HG02759 (cell line): ENCODE measurements around the gene GCLC.

ENCODE experiments used
- ATAC-seq: cut with Tn5 transposase; IDR thresholded peaks from one replicate; pipeline ENCODE4 v1.9.1; 2021; ENCODE audit warnings: mild to moderate bottlenecking, moderate library complexity; ENCODE audit not compliant: unreplicated experiment

Gene GCLC

GRCh38 chr6:53527249-53527765 lies 17.6 kb downstream of the GCLC start:
- ATAC-seq: no peak

- no peak for ATAC-seq
Observed at GRCh38 chr6:53526000-53526399, 18.9 kb downstream of the GCLC start.

GRCh38 chr6:53524455-53524815 lies 20.5 kb downstream of the GCLC start:
- no peak for ATAC-seq

GRCh38 chr6:53523511-53524454 lies 21.1 kb downstream of the GCLC start:
- no peak for ATAC-seq

GRCh38 chr6:53520320-53520928 lies 24.5 kb downstream of the GCLC start:
- no peak for ATAC-seq

GRCh38 chr6:53518862-53519261 lies 26.0 kb downstream of the GCLC start:
- no peak for ATAC-seq

GRCh38 chr6:53517021-53517420 lies 27.9 kb downstream of the GCLC start:
- ATAC-seq: no peak

GRCh38 chr6:53514677-53515076 lies 30.2 kb downstream of the GCLC start:
- no peak for ATAC-seq

GRCh38 chr6:53513519-53513966 lies 31.4 kb downstream of the GCLC start:
- ATAC-seq: no peak

GRCh38 chr6:53513056-53513455 lies 31.8 kb downstream of the GCLC start:
- no peak for ATAC-seq

- no peak for ATAC-seq
Observed at GRCh38 chr6:53512626-53513025, 32.3 kb downstream of the GCLC start.

GRCh38 chr6:53510746-53511145 lies 34.2 kb downstream of the GCLC start:
- no peak for ATAC-seq

- no peak for ATAC-seq
Observed at GRCh38 chr6:53506872-53507271, 38.0 kb downstream of the GCLC start.

- ATAC-seq: no peak
Observed at GRCh38 chr6:53504512-53504911, 40.4 kb downstream of the GCLC start.

- no peak for ATAC-seq
Observed at GRCh38 chr6:53503060-53503459, 41.8 kb downstream of the GCLC start.

GRCh38 chr6:53501432-53501831 lies 43.5 kb downstream of the GCLC start:
- ATAC-seq: no peak

GRCh38 chr6:53500095-53500494 lies 44.8 kb downstream of the GCLC start:
- no peak for ATAC-seq

GRCh38 chr6:53499094-53499493 lies 45.8 kb downstream of the GCLC start:
- ATAC-seq: no peak

GRCh38 chr6:53498649-53499048 lies 46.3 kb downstream of the GCLC start:
- no peak for ATAC-seq

GRCh38 chr6:53497905-53498304 lies 47.0 kb downstream of the GCLC start:
- ATAC-seq: no peak

GRCh38 chr6:53496797-53497375 lies 48.0 kb downstream of the GCLC start:
- ATAC-seq: no peak
